Neuronal stem cell (in vitro differentiated cells): Measurements from ENCODE around the gene UBE2F.

ENCODE experiments used
- DNase-seq: peaks from one replicate; pipeline ENCODE4 v3.0.0-alpha.2; 2013; ENCODE audit warnings: low spot score
- H2AFZ ChIP-seq: one replicate; pipeline ENCODE4 v1.6.1; 2013; ENCODE audit warnings: mild to moderate bottlenecking, low read length, inconsistent platforms
- H2AK5ac ChIP-seq: 2 replicates; pipeline ENCODE4 v1.6.1; 2013; ENCODE audit warnings: low read depth, mild to moderate bottlenecking, inconsistent platforms, low read length, moderate library complexity, mixed read lengths
- H2BK120ac ChIP-seq: 2 replicates; pipeline ENCODE4 v1.6.1; 2013; ENCODE audit warnings: low read depth, mild to moderate bottlenecking, inconsistent platforms, low read length, moderate library complexity, mixed read lengths
- H2BK12ac ChIP-seq: one replicate; pipeline ENCODE4 v1.6.1; 2013; ENCODE audit warnings: low read length, inconsistent platforms
- H2BK15ac ChIP-seq: 2 replicates; pipeline ENCODE4 v1.6.1; 2013; ENCODE audit warnings: mild to moderate bottlenecking, low read length, inconsistent platforms, mixed read lengths
- H2BK5ac ChIP-seq: one replicate; pipeline ENCODE4 v1.6.1; 2013; ENCODE audit warnings: inconsistent platforms, mild to moderate bottlenecking, low read length, moderate library complexity
- H3K14ac ChIP-seq: one replicate; pipeline ENCODE4 v1.6.1; 2013; ENCODE audit warnings: low read length, inconsistent platforms
- H3K18ac ChIP-seq: 2 replicates; pipeline ENCODE4 v1.6.1; 2013; ENCODE audit warnings: low read length, inconsistent platforms
- H3K23ac ChIP-seq: 2 replicates; pipeline ENCODE4 v1.6.1; 2013; ENCODE audit warnings: low read depth, mild to moderate bottlenecking, mixed read lengths, low read length, inconsistent platforms; ENCODE audit not compliant: poor library complexity
- H3K27ac ChIP-seq: replicated peaks from 3 replicates; pipeline ENCODE4 v1.5.1; 2013; ENCODE audit warnings: low read length, inconsistent platforms
- H3K27me3 ChIP-seq, 3 experiments: 2 replicates each; pipeline ENCODE4 v1.6.1; 2013; ENCODE audit warnings: low read length in 3 of 3, mild to moderate bottlenecking in 2 of 3, inconsistent platforms in 1 of 3, low read depth in 1 of 3, mixed read lengths in 1 of 3, moderate library complexity in 1 of 3; ENCODE audit not compliant: control insufficient read depth in 3 of 3, insufficient read depth in 3 of 3
- H3K36me3 ChIP-seq, 2 donors: replicated peaks in 1 of 2; 2 replicates each; pipeline ENCODE4 v1.6.1; 2013; ENCODE audit warnings: low read length in 2 of 2; ENCODE audit not compliant: control insufficient read depth in 2 of 2, insufficient read depth in 2 of 2
- H3K4ac ChIP-seq: 2 replicates; pipeline ENCODE4 v1.6.1; 2013; ENCODE audit warnings: inconsistent platforms, mild to moderate bottlenecking, low read length, moderate library complexity
- H3K4me1 ChIP-seq, 2 donors: 1 replicate in 1 of 2; 2 replicates in 1 of 2; pipeline ENCODE4 v1.6.1; 2013; ENCODE audit warnings: low read length in 2 of 2, low read depth in 1 of 2; ENCODE audit not compliant: control insufficient read depth in 2 of 2, insufficient read depth in 1 of 2
- H3K4me2 ChIP-seq: one replicate; pipeline ENCODE4 v1.6.1; 2013; ENCODE audit warnings: mild to moderate bottlenecking, low read length, inconsistent platforms; ENCODE audit not compliant: insufficient read depth, poor library complexity, severe bottlenecking
- H3K4me3 ChIP-seq, 2 donors: 2 replicates each; pipeline ENCODE4 v1.5.1; 2013; ENCODE audit warnings: low read length in 2 of 2, mild to moderate bottlenecking in 2 of 2, inconsistent platforms in 1 of 2, moderate library complexity in 1 of 2
- H3K79me1 ChIP-seq: one replicate; pipeline ENCODE4 v1.6.1; 2013; ENCODE audit warnings: low read depth, mild to moderate bottlenecking, inconsistent platforms, low read length, moderate library complexity
- H3K9ac ChIP-seq: one replicate; pipeline ENCODE4 v1.6.1; 2013; ENCODE audit warnings: mild to moderate bottlenecking, low read depth, low read length, inconsistent platforms; ENCODE audit not compliant: poor library complexity
- H3K9me3 ChIP-seq, 2 donors: replicated peaks in 1 of 2; 2 replicates each; pipeline versions ENCODE3 to v1.6.1; 2013; ENCODE audit warnings: low read length in 2 of 2, mild to moderate bottlenecking in 2 of 2, inconsistent platforms in 1 of 2, low read depth in 1 of 2, mixed read lengths in 1 of 2, moderate library complexity in 1 of 2; ENCODE audit not compliant: control insufficient read depth in 2 of 2, insufficient read depth in 1 of 2
- H4K8ac ChIP-seq: one replicate; pipeline ENCODE4 v1.6.1; 2013; ENCODE audit warnings: low read depth, mild to moderate bottlenecking, inconsistent platforms, low read length, moderate library complexity
- H4K91ac ChIP-seq: one replicate; pipeline ENCODE4 v1.6.1; 2013; ENCODE audit warnings: low read length, low read depth, mild to moderate bottlenecking, inconsistent platforms; ENCODE audit not compliant: poor library complexity
- WGBS, 2 donors: extraction: QIAGEN DNeasy Blood & Tissue Kit; methylation state at CpG; one replicate each; pipeline ENCODE4 v1.1.7; 2013; ENCODE audit warnings: missing lambda C conversion rate in 2 of 2, mixed read lengths in 1 of 2; ENCODE audit not compliant: insufficient read length in 2 of 2, insufficient replicate concordance in 1 of 2; ENCODE audit errors: extremely low coverage in 2 of 2; 5-methylcytosine and 5-hydroxymethylcytosine counted together

UBE2F gene

DNA sequence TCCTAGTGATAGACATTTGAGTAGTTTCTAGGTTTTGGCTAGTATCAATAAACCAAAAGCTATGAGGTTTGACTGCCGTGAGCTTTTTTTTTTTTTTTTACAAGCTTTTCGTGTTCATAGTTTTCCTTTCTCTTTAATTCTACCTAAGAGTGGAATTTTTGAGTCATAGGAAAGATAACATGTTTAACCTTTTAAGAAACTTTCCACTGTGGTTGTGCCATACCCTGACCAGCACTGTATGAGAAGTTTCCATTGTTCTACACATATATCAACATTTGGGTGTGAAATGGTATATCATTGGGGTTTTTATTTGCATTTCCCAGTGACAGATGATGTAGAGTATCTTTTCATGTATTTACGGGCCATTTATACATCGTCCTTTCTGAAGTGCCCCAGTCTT, 31.7 kb downstream of the UBE2F start:
- Histone ChIP-seq H3K4me1 (no peaks in the 10 kb centered on the region), H3K79me1 (no peaks in the 10 kb centered on the region), H4K91ac (no peak overlapping the region), H2AK5ac (no peak overlapping the region), H3K4ac (no peak overlapping the region), H2BK15ac (no peak overlapping the region), H3K14ac (no peak overlapping the region), H3K9ac (no peak overlapping the region), H3K9me3 (peaks cover 0 to 8% of the 10 kb centered on the region in 2 donors), H2BK120ac (no peak overlapping the region), H2BK12ac (no peak overlapping the region), H3K27ac (no peak overlapping the region), H2AFZ (no peak overlapping the region), H2BK5ac (no peak overlapping the region), H3K4me3 (no peak overlapping the region), H3K23ac (no peak overlapping the region), H4K8ac (no peak overlapping the region), H3K18ac (no peak overlapping the region), H3K4me2 (no peak overlapping the region), H3K36me3 (peaks cover 4 to 49% of the 10 kb centered on the region in 2 donors), H3K27me3 (no peaks in the 10 kb centered on the region)
- no CpG with 5 or more reads among the region's 4 CpGs for WGBS, 2 donors
- no peak for DNase-seq

DNA sequence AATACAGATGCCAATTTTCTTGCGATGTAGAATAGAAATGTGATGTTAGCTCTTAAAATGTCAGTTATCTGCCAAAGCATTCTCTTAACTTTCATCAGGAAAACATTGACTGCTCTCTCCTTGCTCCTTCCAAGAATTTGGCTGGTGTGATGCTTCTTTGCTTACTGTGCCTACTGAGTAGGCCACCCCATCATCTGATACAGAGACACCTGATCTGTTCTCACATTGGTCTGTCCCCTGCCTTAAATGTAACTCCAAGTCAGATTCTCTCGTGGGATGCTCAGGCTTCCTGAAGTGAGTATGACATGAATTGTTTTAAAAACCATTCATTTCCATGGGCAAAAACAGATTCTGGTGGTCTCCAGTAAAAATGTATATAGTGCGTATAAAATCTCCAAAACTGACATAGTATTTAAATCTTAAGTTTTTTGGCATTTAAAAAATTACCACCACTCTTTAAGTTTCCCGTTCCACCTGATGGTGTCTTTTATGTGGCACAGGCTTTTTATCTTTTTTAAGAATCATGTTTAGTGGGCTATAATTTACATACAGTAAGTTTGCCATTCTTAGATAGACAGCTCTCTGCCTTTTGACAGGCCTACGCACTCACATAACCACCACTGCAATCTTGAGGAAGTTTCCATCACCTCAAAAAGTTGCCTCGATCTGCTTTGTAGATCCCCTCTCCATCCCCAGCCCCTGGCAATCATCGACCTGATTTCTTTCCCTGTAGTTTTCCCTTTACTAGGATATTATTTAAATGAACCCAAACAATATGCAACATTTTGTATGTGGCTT, 36.6 kb downstream of the UBE2F start:
- Histone ChIP-seq H2AFZ (no peak overlapping the region), H4K91ac (no peak overlapping the region), H2AK5ac (no peak overlapping the region), H3K9me3 (peaks cover 0 to 8% of the 10 kb centered on the region in 2 donors), H3K18ac (no peak overlapping the region), H3K79me1 (no peaks in the 10 kb centered on the region), H2BK5ac (no peak overlapping the region), H2BK120ac (no peak overlapping the region), H3K4me3 (no peak overlapping the region), H3K4me1 (no peaks in the 10 kb centered on the region), H3K4me2 (no peak overlapping the region), H3K27ac (no peak overlapping the region), H4K8ac (no peak overlapping the region), H2BK12ac (no peak overlapping the region), H3K23ac (no peak overlapping the region), H3K36me3 (peaks cover 0 to 29% of the 10 kb centered on the region in 2 donors), H3K4ac (no peak overlapping the region), H3K14ac (no peak overlapping the region), H3K27me3 (no peaks in the 10 kb centered on the region), H2BK15ac (no peak overlapping the region), H3K9ac (no peak overlapping the region)
- no CpG with 5 or more reads among the region's 7 CpGs for WGBS, 2 donors
- no peak for DNase-seq

DNA sequence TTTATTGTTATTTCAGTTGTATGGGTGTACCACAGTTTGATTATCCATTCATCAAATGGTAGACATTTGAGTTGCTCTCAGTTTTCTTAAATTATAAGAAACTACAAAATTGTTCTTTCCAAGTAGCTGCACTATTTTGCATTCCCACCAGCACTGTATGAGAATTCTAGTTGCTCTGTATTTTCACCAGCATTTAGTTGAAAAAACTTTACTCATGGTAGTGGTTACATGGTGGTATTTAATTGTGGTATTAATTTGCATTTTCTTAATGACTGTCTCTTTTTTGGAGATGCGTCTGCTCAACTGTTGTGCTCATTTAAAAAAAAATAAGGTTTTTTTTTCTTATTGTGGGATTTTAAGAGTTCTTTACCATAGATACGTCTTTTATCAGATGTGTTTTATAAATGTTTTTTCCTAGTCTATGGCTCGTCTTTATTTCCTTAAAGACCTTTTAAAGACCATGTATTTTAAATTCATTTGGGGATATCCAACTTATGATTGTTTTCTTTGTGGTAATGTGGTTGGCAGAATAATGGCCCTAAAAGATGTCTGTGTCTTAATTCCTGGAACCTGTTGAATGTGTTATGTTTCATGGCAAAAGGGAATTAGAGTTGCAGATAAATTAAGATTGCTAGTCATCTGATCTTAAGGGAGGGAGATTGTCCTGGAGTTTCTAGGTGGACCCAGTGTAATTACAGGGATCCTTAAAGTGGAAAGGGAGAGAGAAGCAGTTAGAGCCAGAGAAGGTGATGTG, 37.4 kb downstream of the UBE2F start:
- Histone ChIP-seq H3K79me1 (no peaks in the 10 kb centered on the region), H3K4ac (no peak overlapping the region), H3K9me3 (peaks cover 0 to 5% of the 10 kb centered on the region in 2 donors), H2BK15ac (no peak overlapping the region), H3K4me2 (no peak overlapping the region), H3K36me3 (peaks cover 0 to 29% of the 10 kb centered on the region in 2 donors), H2BK5ac (no peak overlapping the region), H2AK5ac (no peak overlapping the region), H2BK12ac (no peak overlapping the region), H2AFZ (no peak overlapping the region), H2BK120ac (no peak overlapping the region), H3K4me1 (no peaks in the 10 kb centered on the region), H3K14ac (no peak overlapping the region), H3K18ac (no peak overlapping the region), H3K4me3 (no peak overlapping the region), H3K9ac (no peak overlapping the region), H4K8ac (no peak overlapping the region), H3K27ac (no peak overlapping the region), H3K27me3 (no peaks in the 10 kb centered on the region), H4K91ac (no peak overlapping the region), H3K23ac (no peak overlapping the region)
- DNase-seq = no peak
- WGBS, 2 donors = no CpG with 5 or more reads among the region's 3 CpGs

DNA sequence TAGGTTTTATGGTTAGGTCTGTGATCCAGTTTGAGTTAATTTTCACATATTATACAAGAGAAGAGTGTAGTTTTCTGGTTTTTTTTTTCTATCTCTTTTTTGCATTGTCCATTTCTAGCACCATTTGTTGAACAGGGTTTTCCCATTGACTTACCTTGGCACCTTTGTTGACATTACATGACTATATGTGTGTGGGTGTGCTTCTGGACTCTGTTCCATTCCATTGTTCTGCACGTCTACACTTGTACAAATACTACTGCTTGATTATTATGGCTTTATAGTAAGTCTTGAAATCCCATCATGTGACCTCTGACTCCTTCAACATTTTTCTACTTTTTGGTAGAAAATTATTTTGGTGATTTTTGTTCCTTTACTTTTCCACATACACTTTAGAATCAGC, 38.7 kb downstream of the UBE2F start:
- Histone ChIP-seq H2AFZ (no peak overlapping the region), H3K27ac (no peak overlapping the region), H3K14ac (no peak overlapping the region), H3K27me3 (no peaks in the 10 kb centered on the region), H3K4me2 (no peak overlapping the region), H3K9ac (no peak overlapping the region), H2AK5ac (no peak overlapping the region), H3K23ac (no peak overlapping the region), H3K79me1 (no peaks in the 10 kb centered on the region), H3K4ac (no peak overlapping the region), H2BK15ac (no peak overlapping the region), H3K18ac (no peak overlapping the region), H3K4me1 (no peaks in the 10 kb centered on the region), H2BK5ac (no peak overlapping the region), H4K8ac (no peak overlapping the region), H3K4me3 (no peak overlapping the region), H2BK12ac (no peak overlapping the region), H4K91ac (no peak overlapping the region), H3K36me3 (peaks cover 0 to 24% of the 10 kb centered on the region in 2 donors), H2BK120ac (no peak overlapping the region), H3K9me3 (no peaks in the 10 kb centered on the region)
- WGBS, 2 donors = no CpG with 5 or more reads among the region's 1 CpG
- DNase-seq = no peak
